PFSK-1 (cell line): ENCODE measurements around the gene F10.

Source experiments
- FOXP2 ChIP-seq: optimal IDR thresholded peaks from 2 replicates; pipeline ENCODE3; 2011; ENCODE audit warnings: borderline replicate concordance, control low read depth, inconsistent platforms; ENCODE audit not compliant: insufficient read depth; ENCODE audit errors: extremely low read length, extremely low read depth
- POLR2AphosphoS5 ChIP-seq: IDR thresholded peaks from 2 replicates; pipeline ENCODE4 v1.6.1; 2012; ENCODE audit warnings: low read depth, mild to moderate bottlenecking, control low read depth, low read length, moderate library complexity
- SIN3A ChIP-seq: IDR thresholded peaks from 2 replicates; pipeline ENCODE4 v1.6.1; 2012; ENCODE audit warnings: mild to moderate bottlenecking, low read length, moderate library complexity, borderline replicate concordance; ENCODE audit not compliant: insufficient read depth
- TAF1 ChIP-seq: IDR thresholded peaks from 2 replicates; pipeline ENCODE4 v1.6.1; 2012; ENCODE audit warnings: low read length, control low read depth, borderline replicate concordance; ENCODE audit not compliant: insufficient read depth
- TF ChIP-seq, protein P1 (sequence below), 2 experiments: IDR thresholded peaks; 2 replicates each; pipeline versions ENCODE4 v1.6.1 to v1.8.0; 2011 to 2012; ENCODE audit warnings: low read depth in 2 of 2, low read length in 2 of 2, control low read depth in 1 of 2, inconsistent platforms in 1 of 2, mild to moderate bottlenecking in 1 of 2, moderate library complexity in 1 of 2; ENCODE audit not compliant: insufficient read depth in 1 of 2

F10 gene

DNA sequence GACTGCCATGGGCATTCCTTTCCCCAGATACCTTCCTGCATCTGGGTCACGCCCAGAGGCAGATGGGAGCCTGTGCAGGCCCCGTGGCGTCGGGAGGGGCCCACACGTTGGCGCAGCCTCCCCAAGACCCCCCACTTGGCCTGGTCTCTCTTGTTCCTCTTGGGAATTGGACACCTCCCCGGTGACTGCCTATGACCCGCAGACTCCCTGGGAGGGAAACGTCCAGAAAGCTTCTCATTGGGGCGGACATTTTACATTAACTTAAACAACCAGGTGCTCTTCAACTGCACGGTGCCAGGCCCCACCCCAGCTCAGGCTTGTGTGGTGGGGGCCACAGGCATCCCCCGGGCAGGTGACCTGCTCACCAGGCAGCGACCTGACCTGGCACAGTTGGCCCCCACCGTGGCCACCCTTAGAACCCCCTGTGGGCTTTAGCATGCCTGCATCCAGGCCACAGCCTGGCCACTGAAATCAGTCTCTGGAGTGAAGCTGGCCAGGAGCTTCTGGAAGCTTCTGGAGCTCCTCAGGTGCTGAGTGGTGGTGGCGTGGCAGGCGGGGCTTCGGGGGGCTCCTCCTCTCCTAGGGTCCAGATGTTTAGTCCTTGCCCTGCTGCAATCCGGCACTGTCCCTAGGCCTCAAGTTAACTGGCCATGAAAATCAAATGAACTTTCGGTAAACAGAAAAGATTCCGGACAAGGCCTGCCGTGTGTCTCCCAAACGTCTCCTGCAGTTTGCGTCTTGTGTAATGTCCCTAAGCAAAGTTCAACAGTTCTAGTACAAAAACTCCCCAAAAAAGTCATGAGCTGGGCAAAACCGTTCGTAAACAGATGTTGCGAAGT lies 27.3 kb downstream of the F10 start:
- TF ChIP-seq SIN3A = no peak
- TF ChIP-seq FOXP2 = no peak
- no peak for TF ChIP-seq TAF1
- TF ChIP-seq, protein P1, sequence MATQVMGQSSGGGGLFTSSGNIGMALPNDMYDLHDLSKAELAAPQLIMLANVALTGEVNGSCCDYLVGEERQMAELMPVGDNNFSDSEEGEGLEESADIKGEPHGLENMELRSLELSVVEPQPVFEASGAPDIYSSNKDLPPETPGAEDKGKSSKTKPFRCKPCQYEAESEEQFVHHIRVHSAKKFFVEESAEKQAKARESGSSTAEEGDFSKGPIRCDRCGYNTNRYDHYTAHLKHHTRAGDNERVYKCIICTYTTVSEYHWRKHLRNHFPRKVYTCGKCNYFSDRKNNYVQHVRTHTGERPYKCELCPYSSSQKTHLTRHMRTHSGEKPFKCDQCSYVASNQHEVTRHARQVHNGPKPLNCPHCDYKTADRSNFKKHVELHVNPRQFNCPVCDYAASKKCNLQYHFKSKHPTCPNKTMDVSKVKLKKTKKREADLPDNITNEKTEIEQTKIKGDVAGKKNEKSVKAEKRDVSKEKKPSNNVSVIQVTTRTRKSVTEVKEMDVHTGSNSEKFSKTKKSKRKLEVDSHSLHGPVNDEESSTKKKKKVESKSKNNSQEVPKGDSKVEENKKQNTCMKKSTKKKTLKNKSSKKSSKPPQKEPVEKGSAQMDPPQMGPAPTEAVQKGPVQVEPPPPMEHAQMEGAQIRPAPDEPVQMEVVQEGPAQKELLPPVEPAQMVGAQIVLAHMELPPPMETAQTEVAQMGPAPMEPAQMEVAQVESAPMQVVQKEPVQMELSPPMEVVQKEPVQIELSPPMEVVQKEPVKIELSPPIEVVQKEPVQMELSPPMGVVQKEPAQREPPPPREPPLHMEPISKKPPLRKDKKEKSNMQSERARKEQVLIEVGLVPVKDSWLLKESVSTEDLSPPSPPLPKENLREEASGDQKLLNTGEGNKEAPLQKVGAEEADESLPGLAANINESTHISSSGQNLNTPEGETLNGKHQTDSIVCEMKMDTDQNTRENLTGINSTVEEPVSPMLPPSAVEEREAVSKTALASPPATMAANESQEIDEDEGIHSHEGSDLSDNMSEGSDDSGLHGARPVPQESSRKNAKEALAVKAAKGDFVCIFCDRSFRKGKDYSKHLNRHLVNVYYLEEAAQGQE (IDR thresholded peaks at IDR 0.05; ENCODE audit: insufficient read depth in 1 of 2, low read depth in 2 of 2, low read length in 2 of 2) = no peak
- TF ChIP-seq POLR2AphosphoS5 = no peak

DNA sequence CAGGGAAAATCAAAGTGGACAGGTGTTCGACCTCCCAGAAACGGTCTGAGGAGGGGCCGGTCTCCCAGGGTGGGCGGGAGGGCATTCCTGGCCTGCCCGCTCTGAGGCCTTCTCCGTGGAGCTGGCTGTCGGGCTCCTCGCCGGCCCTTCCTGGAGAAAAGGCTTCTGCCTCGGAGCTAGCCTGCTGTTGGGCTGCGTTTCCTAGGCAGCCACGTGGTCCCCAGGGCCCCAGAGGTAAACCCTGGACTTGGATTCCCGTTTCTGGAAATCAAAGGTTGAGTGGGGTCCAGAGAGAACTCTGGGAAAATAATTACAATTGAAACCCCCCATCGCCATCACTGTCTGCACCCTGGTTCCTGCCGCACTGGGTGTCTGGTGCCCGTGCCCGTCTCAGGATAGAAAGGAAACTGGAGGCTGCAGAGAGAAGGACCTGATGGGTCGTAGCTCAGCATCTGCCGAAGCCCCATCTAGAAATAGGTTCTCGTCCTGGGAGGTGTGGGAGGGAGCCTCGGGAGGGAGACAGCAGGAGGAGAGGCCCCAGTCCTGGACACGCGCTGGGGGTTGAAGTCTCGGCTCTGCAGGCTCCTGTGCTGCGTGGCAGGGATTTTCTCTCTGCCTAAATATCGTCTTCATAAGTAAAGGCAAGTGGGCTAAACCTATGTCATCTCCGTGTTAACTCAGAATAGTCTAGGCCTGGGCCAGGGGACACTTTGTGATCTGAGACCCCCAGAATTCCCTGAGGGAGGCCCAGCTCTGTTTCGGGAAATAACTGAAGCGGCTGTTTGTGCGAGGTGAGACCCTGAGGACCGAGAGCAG lies 28.2 kb downstream of the F10 start:
- TF ChIP-seq POLR2AphosphoS5 (no peak), TAF1 (no peak), FOXP2 (no peak), SIN3A (no peak)
- TF ChIP-seq, protein P1 (IDR thresholded peaks at IDR 0.05; ENCODE audit: insufficient read depth in 1 of 2, low read depth in 2 of 2, low read length in 2 of 2) = no peak

DNA sequence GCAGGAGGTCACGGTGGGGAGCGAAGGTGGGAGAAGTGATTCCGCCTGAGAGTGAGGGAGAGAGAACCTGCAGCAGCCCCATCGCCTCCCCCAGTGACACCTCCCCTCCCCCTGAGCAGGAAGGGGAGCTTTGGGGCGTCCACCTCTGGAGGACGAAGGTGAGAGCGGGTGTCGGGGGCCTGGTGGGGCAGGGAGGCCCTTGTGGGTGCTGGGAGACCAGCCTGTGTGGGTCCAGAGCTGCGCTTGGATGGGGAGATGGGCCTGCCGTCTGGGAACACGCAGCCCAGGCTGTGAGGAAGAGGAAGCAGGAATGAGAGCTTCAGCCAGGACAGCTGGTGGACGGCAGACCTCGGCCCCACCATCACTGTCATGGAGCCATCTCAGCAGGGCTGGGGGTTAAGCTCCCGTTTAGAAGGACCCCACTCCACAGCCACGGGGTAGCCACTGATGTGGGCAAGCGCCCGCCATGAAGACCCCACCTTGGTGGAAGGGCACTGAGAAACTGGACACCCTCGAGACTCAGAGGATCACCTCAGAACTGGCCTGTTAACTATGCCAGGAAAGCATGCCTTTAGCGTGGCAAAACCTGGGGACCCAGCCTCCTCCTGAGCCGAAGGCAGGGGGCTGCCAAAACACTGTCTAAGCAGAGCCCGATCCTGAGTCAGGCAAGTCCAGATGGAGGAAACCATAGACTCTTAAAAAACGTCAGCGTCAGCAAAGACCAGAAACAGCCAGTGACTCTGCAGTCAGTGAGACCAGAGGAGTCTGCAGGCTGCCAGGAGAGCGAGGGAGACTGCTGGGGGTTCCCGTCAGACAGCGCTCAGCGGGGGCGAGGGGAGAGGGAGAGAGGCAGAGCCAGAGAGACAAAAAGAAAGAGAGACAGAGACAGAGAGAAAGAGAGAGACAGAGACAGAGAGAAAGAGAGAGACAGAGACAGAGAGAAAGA lies 29.4 kb downstream of the F10 start:
- TF ChIP-seq SIN3A (no peak), POLR2AphosphoS5 (no peak)

DNA sequence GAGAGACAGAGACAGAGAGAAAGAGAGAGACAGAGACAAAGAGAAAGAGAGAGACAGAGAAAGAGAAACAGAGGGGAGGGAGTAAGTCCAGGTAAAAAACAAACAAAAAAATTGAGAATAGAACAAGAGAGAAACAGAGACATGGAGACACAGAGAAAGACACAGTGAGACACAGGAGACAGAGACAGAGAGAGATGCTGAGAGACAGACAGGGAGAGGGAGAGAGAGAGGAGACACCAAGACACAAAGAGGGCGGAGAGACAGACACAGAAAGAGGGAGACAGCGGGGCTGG lies 30.0 kb downstream of the F10 start:
- no peak for TF ChIP-seq FOXP2
- TF ChIP-seq TAF1 = no peak
- TF ChIP-seq POLR2AphosphoS5 = no peak
- TF ChIP-seq, protein P1 (IDR thresholded peaks at IDR 0.05; ENCODE audit: insufficient read depth in 1 of 2, low read depth in 2 of 2, low read length in 2 of 2) = no peak
- no peak for TF ChIP-seq SIN3A
